HG03457 (cell line): ENCODE data around the gene FAM72D.
"Not testable (repeated sequence)": the region's sequence is repeated elsewhere in the genome, so short reads cannot be mapped to it uniquely, and the experiment has no call there.

Source experiments
- ATAC-seq: cut with Tn5 transposase; IDR thresholded peaks from one replicate; pipeline ENCODE4 v1.9.1; 2021; ENCODE audit warnings: moderate number of reproducible peaks; ENCODE audit not compliant: unreplicated experiment

Gene FAM72D

GRCh38 chr1:145082483-145083255 lies 13.1 kb upstream of the FAM72D start:
- not testable (repeated sequence) for ATAC-seq

GRCh38 chr1:145093517-145094149 lies 2.1 kb upstream of the FAM72D start:
- not testable (repeated sequence) for ATAC-seq

- peak; percentile 9 for ATAC-seq
Observed at GRCh38 chr1:145094655-145095211, 1.0 kb upstream of the FAM72D start.

GRCh38 chr1:145101725-145102124 lies 6.0 kb downstream of the FAM72D start:
- not testable (repeated sequence) for ATAC-seq

GRCh38 chr1:145103294-145103693 lies 7.5 kb downstream of the FAM72D start:
- not testable (repeated sequence) for ATAC-seq

- ATAC-seq = not testable (repeated sequence)
Observed at GRCh38 chr1:145111674-145112073, 15.9 kb downstream of the FAM72D start.

- not testable (repeated sequence) for ATAC-seq
Observed at GRCh38 chr1:145112703-145113102, 16.9 kb downstream of the FAM72D start.

- ATAC-seq = not testable (repeated sequence)
Observed at GRCh38 chr1:145114560-145115057, 18.8 kb downstream of the FAM72D start.

- ATAC-seq = not testable (repeated sequence)
Observed at GRCh38 chr1:145115587-145116493, 20.1 kb downstream of the FAM72D start.

GRCh38 chr1:145119842-145120241 lies 24.1 kb downstream of the FAM72D start:
- ATAC-seq = not testable (repeated sequence)

- not testable (repeated sequence) for ATAC-seq
Observed at GRCh38 chr1:145122344-145123061, 26.7 kb downstream of the FAM72D start.

GRCh38 chr1:145123062-145123395 lies 27.3 kb downstream of the FAM72D start:
- not testable (repeated sequence) for ATAC-seq

GRCh38 chr1:145123992-145124641 lies 28.3 kb downstream of the FAM72D start:
- not testable (repeated sequence) for ATAC-seq

GRCh38 chr1:145125112-145125511 lies 29.3 kb downstream of the FAM72D start:
- ATAC-seq = not testable (repeated sequence)

- not testable (repeated sequence) for ATAC-seq
Observed at GRCh38 chr1:145127144-145127543, 31.4 kb downstream of the FAM72D start.

GRCh38 chr1:145128697-145129469 lies 33.1 kb downstream of the FAM72D start:
- not testable (repeated sequence) for ATAC-seq

- not testable (repeated sequence) for ATAC-seq
Observed at GRCh38 chr1:145134476-145134875, 38.7 kb downstream of the FAM72D start.

GRCh38 chr1:145140549-145140948 lies 44.8 kb downstream of the FAM72D start:
- not testable (repeated sequence) for ATAC-seq
